A549 (cell line): ENCODE measurements around the gene RAPGEF2.

Source experiments
- CTCF ChIP-seq: fragments of >200 bp; sonication (Bioruptor Twin); formaldehyde crosslinking; IDR thresholded peaks from 3 replicates; pipeline ENCODE4 v1.5.1; 2016
- JUN ChIP-seq, 2 experiments: fragments of >200 bp; sonication (Bioruptor Twin); formaldehyde crosslinking; IDR thresholded peaks; 2 replicates in 1 of 2; 3 replicates in 1 of 2; pipeline ENCODE4 v1.6.1; 2016 to 2017
- MAX ChIP-seq: IDR thresholded peaks from 2 replicates; pipeline ENCODE4 v1.6.1; 2012
- RFX5 ChIP-seq: fragments of 450-650 bp; IDR thresholded peaks from 2 replicates; pipeline ENCODE4 v1.7.1; 2014; ENCODE audit warnings: antibody characterized with exemption, mild to moderate bottlenecking, moderate library complexity
- SMC3 ChIP-seq: fragments of >200 bp; sonication (Bioruptor Twin); formaldehyde crosslinking; IDR thresholded peaks from 3 replicates; pipeline ENCODE4 v1.6.1; 2018; ENCODE audit warnings: inconsistent platforms

DNA sequence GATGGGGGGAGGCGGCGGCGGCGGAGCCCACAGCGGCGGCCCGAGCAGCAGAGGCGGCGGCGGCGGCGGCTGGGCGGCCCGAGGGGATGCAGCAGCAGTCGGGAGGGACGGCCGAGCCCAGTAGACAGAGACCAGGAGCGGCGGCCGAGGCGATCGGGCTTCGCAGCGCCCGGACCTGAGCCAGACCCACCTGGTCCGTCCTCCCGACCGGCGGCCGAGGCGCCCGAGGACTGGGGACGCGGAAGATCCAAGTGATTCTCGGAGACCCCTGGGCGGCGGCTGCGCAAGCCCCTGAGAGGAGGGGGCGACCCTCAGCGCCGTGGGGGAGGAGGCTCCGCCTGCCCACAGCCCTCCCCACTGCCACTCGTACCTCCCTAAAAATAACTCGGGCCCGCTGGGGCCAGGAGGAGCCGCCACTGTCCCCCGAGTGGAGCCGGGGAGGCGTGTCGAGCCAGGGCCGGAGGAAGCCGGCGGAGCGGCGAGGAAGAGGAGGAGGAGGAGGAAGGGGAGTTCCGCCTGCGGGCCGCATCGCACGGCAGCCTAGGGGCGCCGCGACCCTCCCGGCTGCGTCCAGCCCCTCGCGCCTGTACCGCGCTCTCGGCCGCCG lies 608 bp downstream of the RAPGEF2 start:
- TF ChIP-seq CTCF = no peak
- TF ChIP-seq SMC3 = no peak
- TF ChIP-seq RFX5 = no peak
- no peak for TF ChIP-seq JUN (IDR thresholded peaks at IDR 0.05)
- no peak for TF ChIP-seq MAX
